ENCODE data around the gene MYL7. TPM values are rescaled to one million over a fixed set of nuclear protein-coding genes. Genes with fewer than 3 reads are reported as not detected.

MYL7 gene
- total RNA-seq, 1 donor from 2014 or later, result 518 TPM

DNA sequence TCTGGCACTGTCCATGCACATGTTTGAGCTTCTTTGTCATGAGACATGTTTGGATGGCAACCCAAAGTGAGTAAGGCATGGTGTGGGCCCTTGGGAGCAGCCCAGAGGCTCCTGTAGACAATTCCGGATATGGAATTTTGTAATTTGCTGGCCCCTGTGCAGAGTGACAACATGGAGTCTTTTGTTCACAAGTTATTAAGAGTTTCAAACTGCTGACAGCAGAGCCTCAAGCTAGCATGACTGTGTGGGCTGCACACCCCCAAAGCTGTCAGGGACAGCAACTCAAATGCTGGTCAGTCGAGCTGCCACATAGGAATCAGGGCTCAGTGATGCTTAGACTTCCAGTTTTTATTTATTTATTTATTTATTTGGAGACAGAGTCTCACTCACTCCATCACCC, 7.0 kb upstream of the MYL7 start:
- peaks cover 18% of the 10 kb centered on the region for H3K4me1 ChIP-seq
- TF ChIP-seq, protein P1, sequence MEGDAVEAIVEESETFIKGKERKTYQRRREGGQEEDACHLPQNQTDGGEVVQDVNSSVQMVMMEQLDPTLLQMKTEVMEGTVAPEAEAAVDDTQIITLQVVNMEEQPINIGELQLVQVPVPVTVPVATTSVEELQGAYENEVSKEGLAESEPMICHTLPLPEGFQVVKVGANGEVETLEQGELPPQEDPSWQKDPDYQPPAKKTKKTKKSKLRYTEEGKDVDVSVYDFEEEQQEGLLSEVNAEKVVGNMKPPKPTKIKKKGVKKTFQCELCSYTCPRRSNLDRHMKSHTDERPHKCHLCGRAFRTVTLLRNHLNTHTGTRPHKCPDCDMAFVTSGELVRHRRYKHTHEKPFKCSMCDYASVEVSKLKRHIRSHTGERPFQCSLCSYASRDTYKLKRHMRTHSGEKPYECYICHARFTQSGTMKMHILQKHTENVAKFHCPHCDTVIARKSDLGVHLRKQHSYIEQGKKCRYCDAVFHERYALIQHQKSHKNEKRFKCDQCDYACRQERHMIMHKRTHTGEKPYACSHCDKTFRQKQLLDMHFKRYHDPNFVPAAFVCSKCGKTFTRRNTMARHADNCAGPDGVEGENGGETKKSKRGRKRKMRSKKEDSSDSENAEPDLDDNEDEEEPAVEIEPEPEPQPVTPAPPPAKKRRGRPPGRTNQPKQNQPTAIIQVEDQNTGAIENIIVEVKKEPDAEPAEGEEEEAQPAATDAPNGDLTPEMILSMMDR (IDR thresholded peaks at IDR 0.05; ENCODE audit: borderline replicate concordance), result no peak
- no peak overlapping the region for H3K27ac ChIP-seq (replicated peaks)
- no peaks in the 10 kb centered on the region for H3K9me3 ChIP-seq (replicated peaks)
- intact Hi-C loops (cut with micrococcal nuclease), result no loop called here
- H3K4me3 ChIP-seq, result no peak overlapping the region
- no peaks in the 10 kb centered on the region for H3K36me3 ChIP-seq
- peaks cover 25% of the 10 kb centered on the region for H3K27me3 ChIP-seq (ENCODE audit: low read depth)
- DNase-seq, result no peak

- H3K4me3 ChIP-seq, result no peak overlapping the region
- no peaks in the 10 kb centered on the region for H3K9me3 ChIP-seq (replicated peaks)
- H3K27ac ChIP-seq (replicated peaks), result no peak overlapping the region
- H3K27me3 ChIP-seq (ENCODE audit: low read depth), result peaks cover 25% of the 10 kb centered on the region
- DNase-seq, result peak; percentile 16
- peaks cover 18% of the 10 kb centered on the region for H3K4me1 ChIP-seq
- TF ChIP-seq, protein P1 (IDR thresholded peaks at IDR 0.05; ENCODE audit: borderline replicate concordance), result no peak
- intact Hi-C loops (cut with micrococcal nuclease), result no loop called here
- no peaks in the 10 kb centered on the region for H3K36me3 ChIP-seq
These were observed 6.2 kb upstream of the MYL7 start for GRCh38 chr7:44147026-44147991.

DNA sequence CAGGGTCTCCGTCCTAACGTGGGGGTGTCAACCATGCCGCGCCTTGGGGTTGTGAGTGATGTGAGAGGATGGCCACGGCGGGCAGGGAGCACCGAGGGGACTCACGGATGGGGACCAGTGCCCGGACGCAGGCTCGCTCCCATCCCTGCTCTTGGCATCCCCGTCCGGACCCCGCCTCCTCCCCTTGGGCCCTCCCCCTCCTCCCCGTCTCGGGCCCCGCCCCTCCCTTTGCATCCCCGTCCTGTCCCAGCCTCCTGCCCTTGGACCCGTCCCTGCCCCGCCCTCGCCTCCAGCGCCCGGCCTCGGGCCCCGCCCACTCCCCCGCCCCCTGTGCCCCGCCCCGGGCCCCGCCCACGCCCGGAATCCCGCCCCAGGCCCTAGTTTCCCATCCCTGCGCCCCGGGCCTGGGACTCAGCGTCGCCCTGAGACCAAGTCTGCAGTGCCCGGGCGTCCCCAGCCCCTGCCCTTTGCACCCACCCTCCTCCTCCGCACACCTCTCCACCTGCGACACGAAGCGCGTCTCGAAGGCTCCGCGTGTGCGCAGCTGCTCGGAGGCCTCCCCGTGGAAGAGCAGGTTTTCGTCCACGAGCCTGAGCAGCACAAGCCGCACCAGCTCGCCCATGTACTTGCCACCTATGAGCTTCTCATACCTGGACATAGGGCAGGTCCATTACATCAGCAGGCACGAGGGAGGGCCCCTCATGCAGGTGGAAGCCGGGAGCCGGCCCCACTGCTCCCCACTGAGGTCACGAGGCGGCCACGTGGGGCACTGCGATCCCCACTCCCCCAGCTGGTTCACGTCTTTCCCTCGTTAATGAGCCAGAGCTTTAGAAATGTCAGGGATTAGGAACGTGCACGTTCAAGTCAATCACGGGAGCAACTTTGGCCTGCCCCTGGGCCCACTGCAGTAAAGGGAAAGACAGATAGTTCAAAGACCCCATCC, 5.1 kb upstream of the MYL7 start:
- Histone ChIP-seq H3K27ac (replicated peaks) (no peak overlapping the region), H3K36me3 (no peaks in the 10 kb centered on the region), H3K27me3 (ENCODE audit: low read depth) (peaks cover 25% of the 10 kb centered on the region), H3K4me1 (peaks cover 23% of the 10 kb centered on the region), H3K4me3 (peak overlapping the region; percentile 71), H3K9me3 (replicated peaks) (no peaks in the 10 kb centered on the region)
- DNase-seq, result peak; percentile 88
- TF ChIP-seq, protein P1 (IDR thresholded peaks at IDR 0.05; ENCODE audit: borderline replicate concordance), result no peak
- intact Hi-C loops (cut with micrococcal nuclease), result no loop called here

GRCh38 chr7:44145479-44145968, 4.4 kb upstream of the MYL7 start:
- TF ChIP-seq, protein P1 (IDR thresholded peaks at IDR 0.05; ENCODE audit: borderline replicate concordance), result no peak
- Histone ChIP-seq H3K36me3 (no peaks in the 10 kb centered on the region), H3K9me3 (replicated peaks) (no peaks in the 10 kb centered on the region), H3K4me3 (peak overlapping the region; percentile 71), H3K27ac (replicated peaks) (no peak overlapping the region), H3K4me1 (peaks cover 24% of the 10 kb centered on the region), H3K27me3 (ENCODE audit: low read depth) (peaks cover 25% of the 10 kb centered on the region)
- intact Hi-C loops (cut with micrococcal nuclease), result no loop called here
- DNase-seq, result no peak

DNA sequence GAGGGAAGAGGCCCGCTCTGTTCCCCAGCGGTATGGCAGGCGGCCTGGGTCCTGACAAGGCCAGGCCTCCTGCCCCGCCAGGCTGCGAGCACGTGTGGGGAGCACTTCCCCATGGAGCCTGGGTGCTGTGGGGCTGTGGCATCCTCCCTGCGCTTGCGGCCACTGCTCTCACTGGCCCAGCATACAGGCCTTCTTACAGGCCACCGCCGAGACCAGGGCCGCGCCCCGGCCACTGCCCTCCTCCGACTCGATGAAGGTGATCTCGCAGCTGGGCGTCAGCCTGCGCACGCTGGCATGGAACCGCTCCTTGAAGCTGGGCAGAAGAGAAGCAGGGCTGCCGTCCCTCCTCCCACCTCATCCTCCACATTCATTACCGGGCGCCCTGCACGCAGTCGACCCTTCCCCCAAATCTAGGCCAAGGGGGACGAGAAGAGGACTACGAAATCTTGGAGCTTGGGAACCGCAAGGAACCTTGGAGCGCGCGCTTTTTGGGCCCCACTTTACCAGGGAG, 3.9 kb upstream of the MYL7 start:
- intact Hi-C loops (cut with micrococcal nuclease), result no loop called here
- H3K4me3 ChIP-seq, result peak overlapping the region; percentile 71
- H3K9me3 ChIP-seq (replicated peaks), result no peaks in the 10 kb centered on the region
- H3K36me3 ChIP-seq, result no peaks in the 10 kb centered on the region
- no peak overlapping the region for H3K27ac ChIP-seq (replicated peaks)
- TF ChIP-seq, protein P1 (IDR thresholded peaks at IDR 0.05; ENCODE audit: borderline replicate concordance), result no peak
- no peak for DNase-seq
- peaks cover 24% of the 10 kb centered on the region for H3K4me1 ChIP-seq
- peaks cover 25% of the 10 kb centered on the region for H3K27me3 ChIP-seq (ENCODE audit: low read depth)
